GM12865 (cell line): Measurements from ENCODE around the gene FNDC1.

Experiments
- DNase-seq: peaks from one replicate; pipeline ENCODE4 v3.0.0; 2010; ENCODE audit warnings: low read depth
- H3K4me3 ChIP-seq: 2 replicates; pipeline ENCODE4 v1.5.1; 2011; ENCODE audit warnings: mild to moderate bottlenecking, low read depth, low read length, control low read depth
- TF ChIP-seq, protein P1 (sequence below): IDR thresholded peaks from 2 replicates; pipeline ENCODE4 v1.5.1; 2011; ENCODE audit warnings: low read length, control low read depth, low read depth, inconsistent platforms; ENCODE audit not compliant: insufficient read depth; ENCODE audit errors: missing control alignments

FNDC1 gene

GRCh38 chr6:159249128-159249527 lies 79.9 kb downstream of the FNDC1 start:
- no peak for DNase-seq
- TF ChIP-seq, protein P1, sequence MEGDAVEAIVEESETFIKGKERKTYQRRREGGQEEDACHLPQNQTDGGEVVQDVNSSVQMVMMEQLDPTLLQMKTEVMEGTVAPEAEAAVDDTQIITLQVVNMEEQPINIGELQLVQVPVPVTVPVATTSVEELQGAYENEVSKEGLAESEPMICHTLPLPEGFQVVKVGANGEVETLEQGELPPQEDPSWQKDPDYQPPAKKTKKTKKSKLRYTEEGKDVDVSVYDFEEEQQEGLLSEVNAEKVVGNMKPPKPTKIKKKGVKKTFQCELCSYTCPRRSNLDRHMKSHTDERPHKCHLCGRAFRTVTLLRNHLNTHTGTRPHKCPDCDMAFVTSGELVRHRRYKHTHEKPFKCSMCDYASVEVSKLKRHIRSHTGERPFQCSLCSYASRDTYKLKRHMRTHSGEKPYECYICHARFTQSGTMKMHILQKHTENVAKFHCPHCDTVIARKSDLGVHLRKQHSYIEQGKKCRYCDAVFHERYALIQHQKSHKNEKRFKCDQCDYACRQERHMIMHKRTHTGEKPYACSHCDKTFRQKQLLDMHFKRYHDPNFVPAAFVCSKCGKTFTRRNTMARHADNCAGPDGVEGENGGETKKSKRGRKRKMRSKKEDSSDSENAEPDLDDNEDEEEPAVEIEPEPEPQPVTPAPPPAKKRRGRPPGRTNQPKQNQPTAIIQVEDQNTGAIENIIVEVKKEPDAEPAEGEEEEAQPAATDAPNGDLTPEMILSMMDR: no peak
- no peak overlapping the region for H3K4me3 ChIP-seq

DNA sequence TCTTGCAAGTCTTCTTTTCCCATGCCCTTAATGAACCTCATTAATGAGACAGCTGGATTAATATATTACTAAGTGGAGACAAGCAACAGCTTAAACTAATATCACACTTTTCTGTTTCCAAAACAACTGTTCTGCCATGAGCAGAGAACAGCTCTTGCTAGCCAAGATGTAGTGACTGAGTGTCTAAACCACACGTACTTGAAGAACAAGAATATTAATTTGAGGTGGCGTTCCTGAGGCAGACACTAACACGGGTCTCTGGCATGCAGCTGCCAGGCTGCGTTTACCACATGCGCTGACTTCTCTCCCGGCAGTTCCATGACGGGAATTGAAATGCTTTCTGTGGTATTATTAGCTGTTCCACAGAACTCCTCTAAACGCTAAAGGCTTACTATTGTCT lies 80.6 kb downstream of the FNDC1 start:
- no peak overlapping the region for H3K4me3 ChIP-seq
- no peak for DNase-seq
- TF ChIP-seq, protein P1: no peak

GRCh38 chr6:159250633-159251032 lies 81.4 kb downstream of the FNDC1 start:
- TF ChIP-seq, protein P1: no peak
- DNase-seq: no peak
- H3K4me3 ChIP-seq: no peak overlapping the region

GRCh38 chr6:159252955-159253508 lies 83.8 kb downstream of the FNDC1 start:
- no peak overlapping the region for H3K4me3 ChIP-seq
- peak; percentile 54 for DNase-seq
- TF ChIP-seq, protein P1: peak; percentile 67

DNA sequence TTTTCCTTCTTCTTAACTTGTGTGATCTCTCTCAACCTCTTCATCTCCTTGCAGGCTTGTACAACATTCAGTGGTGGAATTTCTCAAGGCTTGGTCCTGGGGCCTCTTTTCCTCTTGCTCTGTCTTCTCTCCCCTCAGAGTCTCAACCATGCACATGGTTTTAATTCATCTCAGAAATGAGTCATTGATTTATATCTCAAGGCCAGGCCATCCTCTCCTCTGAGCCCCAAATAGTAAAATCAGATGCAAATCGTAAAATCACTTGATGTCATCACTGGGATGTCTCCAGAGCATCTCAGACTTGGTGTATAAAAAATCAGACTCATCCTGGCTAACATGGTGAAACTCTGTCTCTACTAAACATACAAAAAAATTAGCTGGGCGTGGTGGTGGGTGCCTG lies 85.0 kb downstream of the FNDC1 start:
- no peak for DNase-seq
- no peak overlapping the region for H3K4me3 ChIP-seq
- TF ChIP-seq, protein P1: no peak

GRCh38 chr6:159255434-159255951 lies 86.3 kb downstream of the FNDC1 start:
- TF ChIP-seq, protein P1: no peak
- DNase-seq: no peak
- no peak overlapping the region for H3K4me3 ChIP-seq

- TF ChIP-seq, protein P1: no peak
- DNase-seq: no peak
- no peak overlapping the region for H3K4me3 ChIP-seq
Observed at GRCh38 chr6:159256128-159256527, 86.9 kb downstream of the FNDC1 start.
